SK-N-SH (cell line): ENCODE results near the gene KIF16B. TPM values are rescaled to one million over a fixed set of nuclear protein-coding genes. Genes with fewer than 3 reads are reported as not detected.

Source experiments
- CTCF ChIA-PET: fragments of 300-600, 350-600 bp; formaldehyde crosslinking; extraction: SDS; loops from one replicate; lab custom pipeline; 2021; lab: Yijun Ruan, JAX
- POLR2A ChIA-PET: fragments of 350-600 bp; sonication (Branson Sonifier 250); formaldehyde crosslinking; extraction: SDS; loops from one replicate; lab custom pipeline; 2020; ENCODE audit warnings: antibody characterized with exemption, inconsistent platforms; lab: Yijun Ruan, JAX
- DNase-seq: peaks from one replicate; pipeline ENCODE4 v3.0.0; 2012
- H2AFZ ChIP-seq: fragments of 200-600 bp; sonication (generic); 2 replicates; pipeline ENCODE4 v1.8.1; 2016; ENCODE audit warnings: antibody characterized with exemption, mild to moderate bottlenecking, low read depth
- H3F3A ChIP-seq: fragments of 200-600 bp; sonication (generic); replicated peaks from 2 replicates; pipeline ENCODE3; 2016; ENCODE audit warnings: antibody characterized with exemption, mild to moderate bottlenecking; ENCODE audit not compliant: insufficient read depth
- H3K27ac ChIP-seq, 2 experiments: fragments of 200-500 bp in 1 of 2; fragments of 200-600 bp in 1 of 2; sonication (Bioruptor generic) in 1 of 2; sonication (generic), shearing (Covaris generic) in 1 of 2; 2 replicates each; pipeline versions ENCODE4 v1.5.1 to v1.6.1; 2014 to 2016; ENCODE audit warnings: low read depth in 2 of 2, inconsistent platforms in 1 of 2, low read length in 1 of 2, mild to moderate bottlenecking in 1 of 2, mixed read lengths in 1 of 2
- H3K27me3 ChIP-seq: fragments of 200-600 bp; sonication (generic), shearing (Covaris generic); 2 replicates; pipeline ENCODE4 v1.6.1; 2016; ENCODE audit warnings: mixed run types; ENCODE audit not compliant: insufficient read depth
- H3K36me3 ChIP-seq, 2 experiments: fragments of 200-500 bp in 1 of 2; fragments of 200-600 bp in 1 of 2; sonication (Bioruptor generic) in 1 of 2; sonication (generic) in 1 of 2; replicated peaks in 1 of 2; 2 replicates each; pipeline versions ENCODE3 to v1.5.1; 2014 to 2016; ENCODE audit warnings: low read length in 1 of 2, mild to moderate bottlenecking in 1 of 2; ENCODE audit not compliant: insufficient read depth in 2 of 2, control insufficient read depth in 1 of 2
- H3K4me1 ChIP-seq, 2 experiments: fragments of 200-500 bp in 1 of 2; fragments of 200-600 bp in 1 of 2; sonication (Bioruptor generic) in 1 of 2; sonication (generic), shearing (Covaris generic) in 1 of 2; 2 replicates each; pipeline versions ENCODE4 v1.5.1 to v1.6.1; 2014 to 2016; ENCODE audit warnings: low read depth in 1 of 2, low read length in 1 of 2, mixed run types in 1 of 2; ENCODE audit not compliant: insufficient read depth in 2 of 2, control insufficient read depth in 1 of 2
- H3K4me2 ChIP-seq: fragments of 200-600 bp; sonication (generic), shearing (Covaris generic); 2 replicates; pipeline ENCODE4 v1.6.1; 2017; ENCODE audit warnings: mixed run types
- H3K4me3 ChIP-seq, 2 experiments: fragments of 200-500 bp in 1 of 2; fragments of 200-600 bp in 1 of 2; sonication (Bioruptor generic) in 1 of 2; sonication (generic), shearing (Covaris generic) in 1 of 2; 2 replicates each; pipeline versions ENCODE4 v1.5.1 to v1.8.1; 2014 to 2016; ENCODE audit warnings: low read depth in 2 of 2, inconsistent platforms in 1 of 2, low read length in 1 of 2, mild to moderate bottlenecking in 1 of 2, mixed read lengths in 1 of 2, moderate library complexity in 1 of 2
- H3K79me2 ChIP-seq: fragments of 200-600 bp; sonication (generic); 2 replicates; pipeline ENCODE4 v1.8.1; 2017; ENCODE audit warnings: mild to moderate bottlenecking; ENCODE audit not compliant: insufficient read depth
- H3K9ac ChIP-seq: fragments of 200-600 bp; sonication (generic); 2 replicates; pipeline ENCODE4 v1.6.1; 2017; ENCODE audit warnings: mixed run types
- H3K9me2 ChIP-seq: fragments of 200-600 bp; sonication (generic); 2 replicates; pipeline ENCODE4 v1.6.1; 2017; ENCODE audit warnings: mixed run types
- H3K9me3 ChIP-seq: fragments of 200-600 bp; sonication (generic); 2 replicates; pipeline ENCODE4 v1.6.1; 2017; ENCODE audit warnings: mixed run types, mild to moderate bottlenecking, moderate library complexity
- H4K20me1 ChIP-seq: fragments of 200-600 bp; sonication (generic); 2 replicates; pipeline ENCODE4 v1.6.1; 2017; ENCODE audit warnings: mild to moderate bottlenecking, mixed run types; ENCODE audit not compliant: insufficient read depth
- CHD2 ChIP-seq: fragments of 150-350 bp; IDR thresholded peaks from 2 replicates; pipeline ENCODE4 v1.6.1; 2018; ENCODE audit warnings: low read length; ENCODE audit not compliant: partially characterized antibody
- CTCF ChIP-seq: fragments of 200-600 bp; sonication (generic); IDR thresholded peaks from 2 replicates; pipeline ENCODE4 v1.6.1; 2017; ENCODE audit warnings: antibody characterized with exemption, mild to moderate bottlenecking, moderate library complexity
- EP300 ChIP-seq, 2 experiments: IDR thresholded peaks; 2 replicates each; pipeline versions ENCODE4 v1.4.0 to v1.6.1; 2012; ENCODE audit warnings: borderline replicate concordance in 1 of 2, low read depth in 1 of 2, low read length in 1 of 2
- FOSL2 ChIP-seq: IDR thresholded peaks from 2 replicates; pipeline ENCODE4 v1.4.0; 2012; ENCODE audit warnings: low read depth, mild to moderate bottlenecking, moderate library complexity, borderline replicate concordance
- GABPA ChIP-seq: IDR thresholded peaks from 2 replicates; pipeline ENCODE4 v1.4.0; 2012; ENCODE audit warnings: low read depth, mild to moderate bottlenecking
- GATA2 ChIP-seq: sonication (generic); formaldehyde crosslinking; IDR thresholded peaks from 2 replicates; pipeline ENCODE4 v1.5.0; 2020; ENCODE audit warnings: mild to moderate bottlenecking, missing genetic modification reagents
- IRF3 ChIP-seq: fragments of 150-350 bp; IDR thresholded peaks from 2 replicates; pipeline ENCODE4 v1.6.1; 2016; ENCODE audit warnings: mild to moderate bottlenecking, low read depth, low read length
- MEF2A ChIP-seq: IDR thresholded peaks from 2 replicates; pipeline ENCODE4 v1.4.0; 2012; ENCODE audit warnings: low read depth, borderline replicate concordance
- NFIC ChIP-seq: IDR thresholded peaks from 2 replicates; pipeline ENCODE4 v1.4.0; 2012; ENCODE audit warnings: borderline replicate concordance
- NRF1 ChIP-seq: IDR thresholded peaks from 2 replicates; pipeline ENCODE4 v1.6.1; 2012; ENCODE audit warnings: low read depth, mild to moderate bottlenecking, low read length
- POLR2AphosphoS5 ChIP-seq: IDR thresholded peaks from 2 replicates; pipeline ENCODE4 v1.6.1; 2012; ENCODE audit warnings: low read depth, low read length
- RAD21 ChIP-seq: IDR thresholded peaks from 2 replicates; pipeline ENCODE4 v1.6.1; 2012; ENCODE audit warnings: mild to moderate bottlenecking, low read length
- RCOR1 ChIP-seq: fragments of 150-350 bp; IDR thresholded peaks from 2 replicates; pipeline ENCODE4 v1.6.1; 2017; ENCODE audit warnings: antibody characterized with exemption, low read length
- RFX5 ChIP-seq: IDR thresholded peaks from 2 replicates; pipeline ENCODE4 v1.6.1; 2012; ENCODE audit warnings: mild to moderate bottlenecking, improper control_type of control experiment, low read length
- SIN3A ChIP-seq: IDR thresholded peaks from 2 replicates; pipeline ENCODE4 v1.6.1; 2012; ENCODE audit warnings: low read depth, mild to moderate bottlenecking, low read length, moderate library complexity, borderline replicate concordance
- TAF1 ChIP-seq: IDR thresholded peaks from 2 replicates; pipeline ENCODE4 v1.6.1; 2012; ENCODE audit warnings: low read depth, mild to moderate bottlenecking, low read length, moderate library complexity, borderline replicate concordance
- TCF12 ChIP-seq: IDR thresholded peaks from 2 replicates; pipeline ENCODE4 v1.4.0; 2012
- TEAD4 ChIP-seq: IDR thresholded peaks from 2 replicates; pipeline ENCODE4 v1.4.0; 2012; ENCODE audit warnings: mild to moderate bottlenecking, borderline replicate concordance; ENCODE audit not compliant: insufficient read depth
- USF2 ChIP-seq: fragments of 150-350 bp; IDR thresholded peaks from 2 replicates; pipeline ENCODE4 v1.6.1; 2017; ENCODE audit warnings: antibody characterized with exemption, low read length, low read depth, borderline replicate concordance
- YY1 ChIP-seq: IDR thresholded peaks from 2 replicates; pipeline ENCODE4 v1.4.0; 2012; ENCODE audit warnings: low read depth, mild to moderate bottlenecking
- ZBTB33 ChIP-seq: IDR thresholded peaks from 2 replicates; pipeline ENCODE4 v1.4.0; 2012; ENCODE audit warnings: low read depth, borderline replicate concordance
- WGBS: methylation state at CpG from one replicate; pipeline ENCODE4 v1.1.6; 2017; ENCODE audit warnings: low lambda C conversion rate; 5-methylcytosine and 5-hydroxymethylcytosine counted together
- polyA plus RNA-seq, 3 experiments: library from polyadenylated mRNA; depleted of rRNA; stranded (reverse); fragments of >200 nt; gene quantifications; 2 replicates each; pipeline ENCODE4 v1.2.3, GENCODE V29; 2012

KIF16B gene
- polyA plus RNA-seq, 1 of the 3 experiments (the other 2 are of a cell fraction), result 3.3 TPM

GRCh38 chr20:16451982-16452381 lies 121.3 kb downstream of the KIF16B start:
- H4K20me1 ChIP-seq, result no peaks in the 10 kb centered on the region
- no peak for TF ChIP-seq YY1
- TF ChIP-seq GABPA, result no peak
- no peak for TF ChIP-seq SIN3A
- TF ChIP-seq FOSL2, result no peak
- TF ChIP-seq CTCF, result no peak
- CTCF ChIA-PET, result no interaction called here
- no peak for DNase-seq
- H3K9me3 ChIP-seq, result no peaks in the 10 kb centered on the region
- H2AFZ ChIP-seq, result no peak overlapping the region
- POLR2A ChIA-PET, result no interaction called here
- H3K79me2 ChIP-seq, result no peaks in the 10 kb centered on the region
- H3K36me3 ChIP-seq, result no peaks in the 10 kb centered on the region
- no peak overlapping the region for H3K27ac ChIP-seq
- 43% methylated on average over 1 of the region's 1 CpG for WGBS
- H3F3A ChIP-seq, result no peaks in the 10 kb centered on the region
- no peaks in the 10 kb centered on the region for H3K9me2 ChIP-seq
- no peak overlapping the region for H3K9ac ChIP-seq
- H3K27me3 ChIP-seq, result no peaks in the 10 kb centered on the region
- no peak overlapping the region for H3K4me2 ChIP-seq
- H3K4me3 ChIP-seq, result no peak overlapping the region
- peaks cover 0 to 4% of the 10 kb centered on the region in 2 experiments; a peak in 2 of 4 replicates for H3K4me1 ChIP-seq

GRCh38 chr20:16451001-16451400 lies 122.2 kb downstream of the KIF16B start:
- Histone ChIP-seq H3K9ac (no peak overlapping the region), H3K36me3 (no peaks in the 10 kb centered on the region), H3K4me1 (peaks cover 0 to 11% of the 10 kb centered on the region in 2 experiments; a peak in 2 of 4 replicates), H3K9me3 (no peaks in the 10 kb centered on the region), H2AFZ (no peak overlapping the region), H3K79me2 (no peaks in the 10 kb centered on the region), H3K4me2 (no peak overlapping the region), H3K9me2 (no peaks in the 10 kb centered on the region), H3K27ac (no peak overlapping the region), H4K20me1 (no peaks in the 10 kb centered on the region), H3K4me3 (no peak overlapping the region), H3K27me3 (no peaks in the 10 kb centered on the region), H3F3A (no peaks in the 10 kb centered on the region)
- POLR2A ChIA-PET, result no interaction called here
- 92% methylated on average over 8 of the region's 8 CpGs for WGBS
- no peak for TF ChIP-seq TCF12
- no peak for TF ChIP-seq POLR2AphosphoS5
- no peak for TF ChIP-seq IRF3
- TF ChIP-seq GATA2 (CRISPR knock-in tag), result no peak
- TF ChIP-seq USF2, result no peak
- TF ChIP-seq EP300 (IDR thresholded peaks at IDR 0.05; ENCODE audit: borderline replicate concordance in 1 of 2, low read depth in 1 of 2, low read length in 1 of 2), result no peak
- TF ChIP-seq FOSL2, result no peak
- no peak for TF ChIP-seq NRF1
- TF ChIP-seq NFIC, result no peak
- TF ChIP-seq RAD21, result no peak
- no peak for TF ChIP-seq RCOR1
- TF ChIP-seq GABPA, result no peak
- no peak for TF ChIP-seq YY1
- TF ChIP-seq TAF1, result no peak
- TF ChIP-seq TEAD4, result no peak
- TF ChIP-seq SIN3A, result no peak
- no peak for TF ChIP-seq CHD2
- no peak for TF ChIP-seq RFX5
- no peak for TF ChIP-seq MEF2A
- no peak for TF ChIP-seq ZBTB33
- DNase-seq, result no peak
- CTCF ChIA-PET, result interaction anchor here (0.6 to 0.8 kb wide), 2 partner anchors 10 to 25 kb away, joined by 3 read pairs; no protein-coding TSS in a partner anchor
